Measurements from ENCODE around the gene C1orf35.
"Not testable (repeated sequence)": the region's sequence is repeated elsewhere in the genome, so short reads cannot be mapped to it uniquely, and the experiment has no call there.

C1orf35 gene

DNA sequence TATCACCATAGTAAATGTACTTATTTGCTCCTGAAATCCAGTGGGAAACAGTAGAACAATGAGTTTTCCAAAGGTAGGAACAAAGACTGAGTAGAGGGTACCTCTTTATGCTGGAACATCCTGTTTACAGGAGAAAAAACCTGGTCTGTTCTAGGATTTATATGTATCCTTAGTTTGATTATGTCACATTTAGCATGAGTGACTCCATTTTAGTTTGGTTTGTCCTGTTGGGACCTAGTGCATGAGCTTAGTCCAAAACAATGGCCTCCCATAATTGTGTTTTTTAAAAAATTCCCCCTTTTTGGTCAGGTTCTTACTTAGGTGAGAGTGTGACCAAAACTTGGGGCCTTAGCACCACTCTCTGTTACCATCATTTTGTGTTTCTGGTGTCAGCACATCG lies 9.5 kb upstream of the C1orf35 start:
- Histone ChIP-seq H4K20me1 (ENCODE audit: insufficient read depth, low read length) (no peaks in the 10 kb centered on the region), H3K79me2 (ENCODE audit: low read length) (peaks cover 24% of the 10 kb centered on the region), H3K4me3 (ENCODE audit: low read length) (no peak overlapping the region), H3K4me1 (ENCODE audit: low read length) (peaks cover 14% of the 10 kb centered on the region), H3K27me3 (ENCODE audit: low read depth, low read length) (no peaks in the 10 kb centered on the region), H3K36me3 (replicated peaks; ENCODE audit: low read depth, low read length) (peaks cover 4% of the 10 kb centered on the region), H3K4me2 (ENCODE audit: low read length) (no peak overlapping the region), H3K27ac (ENCODE audit: low read length) (no peak overlapping the region), H3K9me3 (ENCODE audit: insufficient read depth, low read length) (0 out of 2 replicates have a peak, but pooled peaks cover 4% of the 10 kb centered on the region), H2AFZ (ENCODE audit: low read depth, low read length) (no peak overlapping the region), H3K9ac (ENCODE audit: low read length) (no peak overlapping the region)
- TF ChIP-seq, protein P1, sequence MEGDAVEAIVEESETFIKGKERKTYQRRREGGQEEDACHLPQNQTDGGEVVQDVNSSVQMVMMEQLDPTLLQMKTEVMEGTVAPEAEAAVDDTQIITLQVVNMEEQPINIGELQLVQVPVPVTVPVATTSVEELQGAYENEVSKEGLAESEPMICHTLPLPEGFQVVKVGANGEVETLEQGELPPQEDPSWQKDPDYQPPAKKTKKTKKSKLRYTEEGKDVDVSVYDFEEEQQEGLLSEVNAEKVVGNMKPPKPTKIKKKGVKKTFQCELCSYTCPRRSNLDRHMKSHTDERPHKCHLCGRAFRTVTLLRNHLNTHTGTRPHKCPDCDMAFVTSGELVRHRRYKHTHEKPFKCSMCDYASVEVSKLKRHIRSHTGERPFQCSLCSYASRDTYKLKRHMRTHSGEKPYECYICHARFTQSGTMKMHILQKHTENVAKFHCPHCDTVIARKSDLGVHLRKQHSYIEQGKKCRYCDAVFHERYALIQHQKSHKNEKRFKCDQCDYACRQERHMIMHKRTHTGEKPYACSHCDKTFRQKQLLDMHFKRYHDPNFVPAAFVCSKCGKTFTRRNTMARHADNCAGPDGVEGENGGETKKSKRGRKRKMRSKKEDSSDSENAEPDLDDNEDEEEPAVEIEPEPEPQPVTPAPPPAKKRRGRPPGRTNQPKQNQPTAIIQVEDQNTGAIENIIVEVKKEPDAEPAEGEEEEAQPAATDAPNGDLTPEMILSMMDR (IDR thresholded peaks at IDR 0.05; ENCODE audit: low read depth, low read length) = no peak
- TF ChIP-seq EZH2phosphoT487 (IDR thresholded peaks at IDR 0.05; ENCODE audit: low read depth) = no peak

DNA sequence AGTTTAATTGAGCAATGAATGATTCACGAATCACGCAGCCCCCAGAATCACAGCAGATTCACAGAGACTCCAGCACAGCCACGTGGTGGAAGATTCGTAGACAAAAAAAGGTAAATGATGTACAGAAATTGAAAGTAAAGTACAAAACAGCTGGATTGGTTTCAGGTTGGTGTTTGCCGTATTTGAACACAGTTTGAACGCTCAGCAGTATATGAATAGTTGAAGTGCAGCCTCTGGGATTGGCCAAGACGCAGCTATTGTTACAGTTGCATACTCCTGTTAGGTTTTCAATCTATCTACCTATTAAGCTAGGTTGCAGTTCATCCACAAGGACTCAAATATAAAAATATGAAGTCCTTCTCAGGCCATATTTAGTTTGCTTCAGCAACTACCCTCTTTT lies 9.0 kb upstream of the C1orf35 start:
- H3K4me1 ChIP-seq (ENCODE audit: low read length) = peaks cover 14% of the 10 kb centered on the region
- H3K9me3 ChIP-seq (ENCODE audit: insufficient read depth, low read length) = no peaks in the 10 kb centered on the region
- no peak overlapping the region for H2AFZ ChIP-seq (ENCODE audit: low read depth, low read length)
- no peak overlapping the region for H3K27ac ChIP-seq (ENCODE audit: low read length)
- H3K4me3 ChIP-seq (ENCODE audit: low read length) = no peak overlapping the region
- peaks cover 7% of the 10 kb centered on the region for H3K36me3 ChIP-seq (replicated peaks; ENCODE audit: low read depth, low read length)
- no peak for TF ChIP-seq EZH2phosphoT487 (IDR thresholded peaks at IDR 0.05; ENCODE audit: low read depth)
- TF ChIP-seq, protein P1 (IDR thresholded peaks at IDR 0.05; ENCODE audit: low read depth, low read length) = no peak
- H4K20me1 ChIP-seq (ENCODE audit: insufficient read depth, low read length) = no peaks in the 10 kb centered on the region
- H3K4me2 ChIP-seq (ENCODE audit: low read length) = no peak overlapping the region
- H3K79me2 ChIP-seq (ENCODE audit: low read length) = peaks cover 27% of the 10 kb centered on the region
- no peaks in the 10 kb centered on the region for H3K27me3 ChIP-seq (ENCODE audit: low read depth, low read length)
- no peak overlapping the region for H3K9ac ChIP-seq (ENCODE audit: low read length)

DNA sequence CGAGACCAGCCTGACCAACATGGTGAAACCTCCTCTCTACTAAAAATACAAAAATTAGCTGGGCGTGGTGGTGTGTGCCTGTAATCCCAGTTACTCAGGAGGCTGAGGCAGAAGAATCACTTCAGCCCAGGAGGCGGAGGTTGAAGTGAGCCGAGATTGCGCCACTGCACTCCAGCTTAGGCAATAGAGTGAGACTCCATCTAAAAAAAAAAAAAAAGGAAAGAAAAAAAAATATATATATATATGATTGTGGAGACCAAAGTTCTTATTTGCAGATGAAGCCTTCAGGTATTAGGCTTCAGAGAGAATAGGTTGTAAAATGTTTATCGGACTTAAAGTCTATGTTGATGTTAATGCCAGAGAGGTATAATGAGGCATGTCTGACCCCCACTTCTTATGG lies 8.2 kb upstream of the C1orf35 start:
- H3K27me3 ChIP-seq (ENCODE audit: low read depth, low read length); H3K9me3 ChIP-seq (ENCODE audit: insufficient read depth, low read length); H3K4me3 ChIP-seq (ENCODE audit: low read length); H4K20me1 ChIP-seq (ENCODE audit: insufficient read depth, low read length); H3K27ac ChIP-seq (ENCODE audit: low read length); H3K9ac ChIP-seq (ENCODE audit: low read length); H2AFZ ChIP-seq (ENCODE audit: low read depth, low read length); H3K4me2 ChIP-seq (ENCODE audit: low read length): not testable (repeated sequence)
- peaks cover 10% of the 10 kb centered on the region for H3K36me3 ChIP-seq (replicated peaks; ENCODE audit: low read depth, low read length)
- peaks cover 27% of the 10 kb centered on the region for H3K79me2 ChIP-seq (ENCODE audit: low read length)
- peaks cover 14% of the 10 kb centered on the region for H3K4me1 ChIP-seq (ENCODE audit: low read length)

DNA sequence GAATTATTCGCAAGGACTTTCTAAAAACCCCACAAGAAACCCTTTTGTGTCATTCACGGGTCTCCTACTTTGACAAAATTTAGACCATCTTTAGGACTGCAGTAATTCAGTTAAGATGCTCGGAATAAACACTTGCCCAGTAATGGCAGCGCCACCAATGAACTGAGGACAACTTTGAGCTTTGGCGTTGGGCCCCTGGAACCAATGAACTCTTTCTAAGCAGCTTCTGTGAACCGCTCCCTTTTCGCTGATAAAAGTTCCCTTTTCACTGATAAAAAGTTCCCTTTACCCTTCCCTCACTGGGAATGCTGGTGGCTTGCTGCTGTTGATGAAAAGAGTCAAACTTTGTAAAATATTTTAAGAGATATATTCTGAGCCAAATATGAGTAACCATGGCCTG lies 7.4 kb upstream of the C1orf35 start:
- Histone ChIP-seq H3K79me2 (ENCODE audit: low read length) (peaks cover 27% of the 10 kb centered on the region), H3K9me3 (ENCODE audit: insufficient read depth, low read length) (no peaks in the 10 kb centered on the region)

More for the DNA sequence above, 7.4 kb upstream of the C1orf35 start:
- peaks cover 15% of the 10 kb centered on the region for H3K36me3 ChIP-seq (replicated peaks; ENCODE audit: low read depth, low read length)
- H2AFZ ChIP-seq (ENCODE audit: low read depth, low read length) = no peak overlapping the region
- H4K20me1 ChIP-seq (ENCODE audit: insufficient read depth, low read length) = no peaks in the 10 kb centered on the region
- peak overlapping the region; percentile 93; the same call in 1 of the 2 replicates for H3K9ac ChIP-seq (ENCODE audit: low read length)
- H3K27ac ChIP-seq (ENCODE audit: low read length) = no peak overlapping the region
- TF ChIP-seq EZH2phosphoT487 (IDR thresholded peaks at IDR 0.05; ENCODE audit: low read depth) = no peak
- TF ChIP-seq, protein P1 (IDR thresholded peaks at IDR 0.05; ENCODE audit: low read depth, low read length) = no peak
- H3K4me1 ChIP-seq (ENCODE audit: low read length) = peaks cover 14% of the 10 kb centered on the region
- peak overlapping the region; percentile 96 for H3K4me3 ChIP-seq (ENCODE audit: low read length)
- no peaks in the 10 kb centered on the region for H3K27me3 ChIP-seq (ENCODE audit: low read depth, low read length)
- H3K4me2 ChIP-seq (ENCODE audit: low read length) = peak overlapping the region; percentile 96
